ENCODE measurements around the gene DCDC1.

DCDC1 gene

GRCh38 chr11:31369348-31370329, at the start of gene DCDC1, which contains the start of gene DNAJC24:
Gene DCDC1, minus strand, starts transcription at chr11:31369739. Its CDS starts 41,459 bp downstream, at chr11:31328280.
Gene DNAJC24, plus strand, starts transcription at chr11:31369860. Its CDS starts 889 bp downstream, at chr11:31370749.
- peak; percentile 91 for DNase-seq

- no peak for DNase-seq
Measured at GRCh38 chr11:31419138-31419537, 49.6 kb upstream of the DCDC1 start.

- no peak for DNase-seq
Measured at GRCh38 chr11:31417816-31418215, 48.3 kb upstream of the DCDC1 start.

GRCh38 chr11:31417357-31417756, 47.8 kb upstream of the DCDC1 start:
- no peak for DNase-seq

GRCh38 chr11:31415435-31415834, 45.9 kb upstream of the DCDC1 start:
- no peak for DNase-seq

- no peak for DNase-seq
Measured at GRCh38 chr11:31414338-31414737, 44.8 kb upstream of the DCDC1 start.

- DNase-seq: no peak
Measured at GRCh38 chr11:31412946-31413345, 43.4 kb upstream of the DCDC1 start.

- no peak for DNase-seq
Measured at GRCh38 chr11:31408201-31408600, 38.7 kb upstream of the DCDC1 start.

GRCh38 chr11:31404614-31405013, 35.1 kb upstream of the DCDC1 start:
- DNase-seq: no peak

- peak; percentile 10 for DNase-seq
Measured at GRCh38 chr11:31397239-31397834, 27.8 kb upstream of the DCDC1 start.

GRCh38 chr11:31387379-31387778, 17.8 kb upstream of the DCDC1 start:
- DNase-seq: no peak

- DNase-seq: no peak
Measured at GRCh38 chr11:31383116-31383515, 13.6 kb upstream of the DCDC1 start.

GRCh38 chr11:31375879-31376278, 6.3 kb upstream of the DCDC1 start:
- no peak for DNase-seq

- DNase-seq: no peak
Measured at GRCh38 chr11:31366795-31367194, 2.7 kb downstream of the DCDC1 start.

- DNase-seq: no peak
Measured at GRCh38 chr11:31361743-31362142, 7.8 kb downstream of the DCDC1 start.

- no peak for DNase-seq
Measured at GRCh38 chr11:31355817-31356216, 13.7 kb downstream of the DCDC1 start.

GRCh38 chr11:31355131-31355530, 14.4 kb downstream of the DCDC1 start:
- DNase-seq: peak; percentile 61

- DNase-seq: no peak
Measured at GRCh38 chr11:31351168-31351567, 18.4 kb downstream of the DCDC1 start.

- no peak for DNase-seq
Measured at GRCh38 chr11:31340903-31341572, 28.5 kb downstream of the DCDC1 start.

GRCh38 chr11:31337806-31338205, 31.7 kb downstream of the DCDC1 start:
- DNase-seq: no peak

- no peak for DNase-seq
Measured at GRCh38 chr11:31328697-31329096, 40.8 kb downstream of the DCDC1 start.

GRCh38 chr11:31327417-31327816, 42.1 kb downstream of the DCDC1 start:
- no peak for DNase-seq

- no peak for DNase-seq
Measured at GRCh38 chr11:31326470-31327148, 42.9 kb downstream of the DCDC1 start.
